ENCODE measurements around the gene OTULIN. TPM values are rescaled to one million over a fixed set of nuclear protein-coding genes. Genes with fewer than 3 reads are reported as not detected.

Gene OTULIN
- total and polyA plus RNA-seq, 2 of the 8 experiments (the other 6 are each of a cell fraction or from before 2014, with no cell fraction given), result 5.2 to 34.8 TPM

- TF ChIP-seq CHD7 (IDR thresholded peaks at IDR 0.05; ENCODE audit: insufficient replicate concordance, low read length) (no peak), TEAD4 (IDR thresholded peaks at IDR 0.05; ENCODE audit: low read depth, low read length) (no peak), SIN3A (conservative IDR thresholded peaks at IDR 0.05 in 1 of 2, IDR thresholded peaks at IDR 0.05 in 1 of 2; ENCODE audit: low read depth in 1 of 2, low read length in 2 of 2) (no peak), SP4 (IDR thresholded peaks at IDR 0.05; ENCODE audit: low read length) (no peak), EP300 (IDR thresholded peaks at IDR 0.05; ENCODE audit: borderline replicate concordance in 1 of 2, low read depth in 2 of 2, low read length in 2 of 2) (no peak), SP2 (IDR thresholded peaks at IDR 0.05; ENCODE audit: low read length) (no peak), EZH2 (IDR thresholded peaks at IDR 0.05; ENCODE audit: low read depth, low read length, severe bottlenecking) (no peak), MAX (IDR thresholded peaks at IDR 0.05) (no peak), SUZ12 (IDR thresholded peaks at IDR 0.05; ENCODE audit: low read length) (no peak)
These were observed 65.2 kb downstream of the OTULIN start (continued) for GRCh38 chr5:14729448-14730385.
